ENCODE data around the gene MIA2.

- TF ChIP-seq CTCF (IDR thresholded peaks at IDR 0.05) (no peak), EZH2 (IDR thresholded peaks at IDR 0.05; ENCODE audit: borderline replicate concordance, insufficient read depth, low read depth, low read length, poor library complexity, severe bottlenecking) (no peak)
These were observed 33.9 kb downstream of the MIA2 start for GRCh38 chr14:39267608-39268005.
